H1 (cell line): ENCODE data around the gene RALGAPA2.

Source experiments
- BRCA1 ChIP-seq: IDR thresholded peaks from 2 replicates; pipeline ENCODE4 v1.6.1; 2012; ENCODE audit warnings: low read depth, low read length, improper control_type of control experiment
- EP300 ChIP-seq, 2 experiments: IDR thresholded peaks; 1 replicate in 1 of 2; 2 replicates in 1 of 2; pipeline ENCODE4 v1.6.1; 2011 to 2012; ENCODE audit warnings: low read depth in 2 of 2, low read length in 2 of 2, mild to moderate bottlenecking in 2 of 2, borderline replicate concordance in 1 of 2, inconsistent platforms in 1 of 2, moderate library complexity in 1 of 2

DNA sequence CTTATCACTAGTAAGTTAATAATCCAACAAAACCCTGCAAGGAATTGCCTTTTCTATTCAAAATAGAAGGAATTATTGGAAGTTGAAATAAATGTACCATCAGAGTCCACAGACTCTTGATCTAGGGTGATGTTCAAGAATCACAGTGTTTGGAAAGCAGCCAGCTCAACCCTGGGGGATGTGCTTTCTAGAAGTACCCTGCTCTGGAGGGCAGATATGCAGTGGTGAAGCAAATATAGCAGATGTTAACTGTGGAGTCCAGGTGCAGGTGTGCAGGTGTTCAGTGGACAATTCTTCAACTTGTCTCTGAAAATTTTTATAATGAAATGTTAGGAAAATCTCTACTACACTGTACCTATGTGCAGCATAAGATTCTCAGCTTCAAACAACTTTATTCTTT, 353.6 kb downstream of the RALGAPA2 start:
- TF ChIP-seq EP300 (IDR thresholded peaks at IDR 0.05; ENCODE audit: borderline replicate concordance in 1 of 2, low read depth in 2 of 2, low read length in 2 of 2) (no peak), BRCA1 (no peak)
